Esophagus squamous epithelium (tissue), 4 donors: ENCODE measurements around the gene RGL1.

Source experiments
- POLR2A ChIP-seq, 4 donors: fragments of 450-650 bp; IDR thresholded peaks; one replicate each; pipeline ENCODE4 v1.6.1; 2017; ENCODE audit warnings: antibody characterized with exemption in 4 of 4, mild to moderate bottlenecking in 4 of 4, moderate library complexity in 3 of 4
- TF ChIP-seq, protein P1 (sequence below), 6 experiments: fragments of 450-650 bp in 4 of 6; fragments of 200-600 bp in 2 of 6; sonication (generic) in 2 of 6; IDR thresholded peaks; one replicate each; pipeline ENCODE4 v1.5.1; 2016 to 2019; ENCODE audit warnings: antibody characterized with exemption in 6 of 6, mild to moderate bottlenecking in 4 of 6, moderate library complexity in 4 of 6

DNA sequence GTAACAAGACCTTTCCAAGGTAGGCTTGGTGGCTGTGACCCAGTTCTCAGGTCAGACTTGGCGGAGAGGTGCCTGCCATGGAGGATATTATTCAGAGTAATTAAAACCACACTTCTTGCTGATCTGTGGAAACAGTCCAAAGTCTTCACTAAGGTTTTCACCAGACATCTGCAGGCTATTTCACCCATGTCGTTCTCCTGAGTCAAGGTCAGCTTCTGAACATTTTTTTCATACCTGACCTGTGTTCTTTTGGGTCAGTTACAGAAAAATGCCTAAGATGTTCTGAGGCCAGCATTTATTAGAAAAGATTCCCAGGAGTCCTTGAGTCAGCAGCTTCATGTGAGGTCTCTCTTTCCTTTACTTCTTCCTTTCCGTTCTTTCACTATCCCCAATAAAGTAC, 54.9 kb downstream of the RGL1 start:
- TF ChIP-seq, protein P1, sequence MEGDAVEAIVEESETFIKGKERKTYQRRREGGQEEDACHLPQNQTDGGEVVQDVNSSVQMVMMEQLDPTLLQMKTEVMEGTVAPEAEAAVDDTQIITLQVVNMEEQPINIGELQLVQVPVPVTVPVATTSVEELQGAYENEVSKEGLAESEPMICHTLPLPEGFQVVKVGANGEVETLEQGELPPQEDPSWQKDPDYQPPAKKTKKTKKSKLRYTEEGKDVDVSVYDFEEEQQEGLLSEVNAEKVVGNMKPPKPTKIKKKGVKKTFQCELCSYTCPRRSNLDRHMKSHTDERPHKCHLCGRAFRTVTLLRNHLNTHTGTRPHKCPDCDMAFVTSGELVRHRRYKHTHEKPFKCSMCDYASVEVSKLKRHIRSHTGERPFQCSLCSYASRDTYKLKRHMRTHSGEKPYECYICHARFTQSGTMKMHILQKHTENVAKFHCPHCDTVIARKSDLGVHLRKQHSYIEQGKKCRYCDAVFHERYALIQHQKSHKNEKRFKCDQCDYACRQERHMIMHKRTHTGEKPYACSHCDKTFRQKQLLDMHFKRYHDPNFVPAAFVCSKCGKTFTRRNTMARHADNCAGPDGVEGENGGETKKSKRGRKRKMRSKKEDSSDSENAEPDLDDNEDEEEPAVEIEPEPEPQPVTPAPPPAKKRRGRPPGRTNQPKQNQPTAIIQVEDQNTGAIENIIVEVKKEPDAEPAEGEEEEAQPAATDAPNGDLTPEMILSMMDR (IDR thresholded peaks at IDR 0.05), result no peak
- no peak for TF ChIP-seq POLR2A (IDR thresholded peaks at IDR 0.05)
